HepG2 (cell line): ENCODE results near the gene DIABLO. TPM values are rescaled to one million over a fixed set of nuclear protein-coding genes. Genes with fewer than 3 reads are reported as not detected.
A peak's percentile ranks its signal among the peaks of the same experiment; 100 is the strongest.

Experiments
- CREM ChIP-seq, 2 experiments: sonication (generic) in 1 of 2; formaldehyde crosslinking in 1 of 2; IDR thresholded peaks; 2 replicates each; pipeline versions ENCODE4 v1.4.0 to v1.6.1; 2016 to 2020; ENCODE audit warnings: antibody characterized with exemption in 1 of 2, mild to moderate bottlenecking in 1 of 2, missing genetic modification reagents in 1 of 2
- MIXL1 ChIP-seq: IDR thresholded peaks from 2 replicates; pipeline ENCODE4 v1.6.1; 2016
- ONECUT2 ChIP-seq: sonication (generic); formaldehyde crosslinking; IDR thresholded peaks from 2 replicates; pipeline ENCODE4 v1.4.0; 2020; ENCODE audit warnings: missing genetic modification reagents
- PCBP1 ChIP-seq: fragments of 200-400 bp; formaldehyde crosslinking; IDR thresholded peaks from 2 replicates; pipeline ENCODE4 v1.6.1; 2017; ENCODE audit warnings: mild to moderate bottlenecking, low read depth, low read length, borderline replicate concordance
- PRMT3 ChIP-seq: sonication (generic); formaldehyde crosslinking; IDR thresholded peaks from 2 replicates; pipeline ENCODE4 v1.8.1; 2022; ENCODE audit warnings: low read depth, mild to moderate bottlenecking, moderate library complexity, missing genetic modification reagents, borderline replicate concordance
- RBAK ChIP-seq: sonication (generic); formaldehyde crosslinking; IDR thresholded peaks from 2 replicates; pipeline ENCODE4 v1.5.1; 2020; ENCODE audit warnings: mild to moderate bottlenecking, missing genetic modification reagents
- SETDB1 ChIP-seq: sonication (generic); formaldehyde crosslinking; IDR thresholded peaks from 2 replicates; pipeline ENCODE4 v1.5.1; 2020; ENCODE audit warnings: missing genetic modification reagents, mild to moderate bottlenecking, borderline replicate concordance
- TAF15 ChIP-seq: fragments of 200-400 bp; formaldehyde crosslinking; IDR thresholded peaks from one replicate; pipeline ENCODE4 v1.6.1; 2018; ENCODE audit warnings: mild to moderate bottlenecking, low read depth, low read length; ENCODE audit not compliant: poor library complexity, severe bottlenecking
- ZHX1 ChIP-seq: sonication (generic); formaldehyde crosslinking; IDR thresholded peaks from 2 replicates; pipeline ENCODE4 v1.8.1; 2022; ENCODE audit warnings: low read depth, mild to moderate bottlenecking, missing genetic modification reagents
- ZNF251 ChIP-seq: sonication (generic); formaldehyde crosslinking; IDR thresholded peaks from 2 replicates; pipeline ENCODE4 v1.9.0; 2021; ENCODE audit warnings: mild to moderate bottlenecking, missing genetic modification reagents
- ZNF3 ChIP-seq: IDR thresholded peaks from 2 replicates; pipeline ENCODE4 v1.7.0; 2017; ENCODE audit warnings: inconsistent platforms
- ZNF326 ChIP-seq: sonication (generic); formaldehyde crosslinking; IDR thresholded peaks from 2 replicates; pipeline ENCODE4 v1.4.0; 2020; ENCODE audit warnings: missing genetic modification reagents, borderline replicate concordance
- ZNF496 ChIP-seq: sonication (generic); formaldehyde crosslinking; IDR thresholded peaks from 2 replicates; pipeline ENCODE4 v1.8.1; 2023; ENCODE audit warnings: mild to moderate bottlenecking, moderate library complexity, missing genetic modification reagents; ENCODE audit not compliant: insufficient replicate concordance
- ZNF597 ChIP-seq: sonication (generic); formaldehyde crosslinking; IDR thresholded peaks from 2 replicates; pipeline ENCODE4 v1.5.0; 2020; ENCODE audit warnings: missing genetic modification reagents
- ZNF776 ChIP-seq: sonication (generic); formaldehyde crosslinking; IDR thresholded peaks from 2 replicates; pipeline ENCODE4 v1.4.0; 2020; ENCODE audit warnings: mild to moderate bottlenecking, missing genetic modification reagents
- ZNF782 ChIP-seq: sonication (generic); formaldehyde crosslinking; IDR thresholded peaks from 2 replicates; pipeline ENCODE4 v1.4.0; 2020; ENCODE audit warnings: missing genetic modification reagents, mild to moderate bottlenecking, borderline replicate concordance
- ZSCAN31 ChIP-seq: sonication (generic); formaldehyde crosslinking; IDR thresholded peaks from 2 replicates; pipeline ENCODE4 v1.5.0; 2020; ENCODE audit warnings: low read depth, mild to moderate bottlenecking, missing genetic modification reagents
- polyA plus RNA-seq, 8 experiments: library from polyadenylated mRNA; depleted of rRNA in 3 of 8; stranded (reverse) in 7 of 8; unstranded in 1 of 8; fragments of >200 nt; fragmentation: Illumina TruSeq in 4 of 8; extraction: Trizol in 4 of 8; gene quantifications; 2 replicates each; pipeline versions ENCODE4 v1.2.1 to v1.2.3, GENCODE V29; 2011 to 2016; ENCODE audit warnings: low read depth in 4 of 8, missing spikeins in 1 of 8, mixed read lengths in 1 of 8; ENCODE audit not compliant: insufficient read depth in 1 of 8
- total RNA-seq, 5 experiments: library from RNA; depleted of rRNA; stranded (reverse); fragments of >200 nt; fragmentation: Illumina TruSeq; extraction: Trizol; gene quantifications; 2 replicates each; pipeline ENCODE4 v1.2.3, GENCODE V29; 2016; ENCODE audit warnings: low read depth in 1 of 5
- TF ChIP-seq, protein P1 (sequence below): sonication (generic); formaldehyde crosslinking; IDR thresholded peaks from 2 replicates; pipeline ENCODE4 v1.4.0; 2020; ENCODE audit warnings: missing genetic modification reagents, borderline replicate concordance
- TF ChIP-seq, protein P2 (sequence below): sonication (generic); formaldehyde crosslinking; IDR thresholded peaks from 2 replicates; pipeline ENCODE4 v1.5.0; 2020; ENCODE audit warnings: mild to moderate bottlenecking, missing genetic modification reagents, moderate library complexity

Gene DIABLO
- total and polyA plus RNA-seq, 2 of the 13 experiments (the other 11 are each of a cell fraction or from before 2014, with no cell fraction given), result 20.7 to 70.9 TPM

- TF ChIP-seq ZNF496 (CRISPR knock-in tag) (no peak), TAF15 (peak; percentile 66), ONECUT2 (peak; percentile 34; the same call in 1 of the 2 replicates), ZNF776 (CRISPR knock-in tag) (peak; percentile 70; the same call in 1 of the 2 replicates), ZNF782 (CRISPR knock-in tag) (peak; percentile 56; the same call in 1 of the 2 replicates), ZSCAN31 (CRISPR knock-in tag) (peak; percentile 73; the same call in 1 of the 2 replicates), ZHX1 (CRISPR knock-in tag) (peak; percentile 96; the same call in 1 of the 2 replicates), CREM (IDR thresholded peaks at IDR 0.05) (peak; percentile 80), CREM (CRISPR knock-in tag; IDR thresholded peaks at IDR 0.05) (no peak), MIXL1 (CRISPR knock-in tag) (no peak), ZNF251 (CRISPR knock-in tag) (no peak), ZNF597 (no peak), RBAK (no peak), PCBP1 (peak; percentile 97), ZNF3 (CRISPR knock-in tag) (no peak), SETDB1 (CRISPR knock-in tag) (no peak), PRMT3 (CRISPR knock-in tag) (no peak), ZNF326 (CRISPR knock-in tag) (no peak)
- TF ChIP-seq, protein P1, sequence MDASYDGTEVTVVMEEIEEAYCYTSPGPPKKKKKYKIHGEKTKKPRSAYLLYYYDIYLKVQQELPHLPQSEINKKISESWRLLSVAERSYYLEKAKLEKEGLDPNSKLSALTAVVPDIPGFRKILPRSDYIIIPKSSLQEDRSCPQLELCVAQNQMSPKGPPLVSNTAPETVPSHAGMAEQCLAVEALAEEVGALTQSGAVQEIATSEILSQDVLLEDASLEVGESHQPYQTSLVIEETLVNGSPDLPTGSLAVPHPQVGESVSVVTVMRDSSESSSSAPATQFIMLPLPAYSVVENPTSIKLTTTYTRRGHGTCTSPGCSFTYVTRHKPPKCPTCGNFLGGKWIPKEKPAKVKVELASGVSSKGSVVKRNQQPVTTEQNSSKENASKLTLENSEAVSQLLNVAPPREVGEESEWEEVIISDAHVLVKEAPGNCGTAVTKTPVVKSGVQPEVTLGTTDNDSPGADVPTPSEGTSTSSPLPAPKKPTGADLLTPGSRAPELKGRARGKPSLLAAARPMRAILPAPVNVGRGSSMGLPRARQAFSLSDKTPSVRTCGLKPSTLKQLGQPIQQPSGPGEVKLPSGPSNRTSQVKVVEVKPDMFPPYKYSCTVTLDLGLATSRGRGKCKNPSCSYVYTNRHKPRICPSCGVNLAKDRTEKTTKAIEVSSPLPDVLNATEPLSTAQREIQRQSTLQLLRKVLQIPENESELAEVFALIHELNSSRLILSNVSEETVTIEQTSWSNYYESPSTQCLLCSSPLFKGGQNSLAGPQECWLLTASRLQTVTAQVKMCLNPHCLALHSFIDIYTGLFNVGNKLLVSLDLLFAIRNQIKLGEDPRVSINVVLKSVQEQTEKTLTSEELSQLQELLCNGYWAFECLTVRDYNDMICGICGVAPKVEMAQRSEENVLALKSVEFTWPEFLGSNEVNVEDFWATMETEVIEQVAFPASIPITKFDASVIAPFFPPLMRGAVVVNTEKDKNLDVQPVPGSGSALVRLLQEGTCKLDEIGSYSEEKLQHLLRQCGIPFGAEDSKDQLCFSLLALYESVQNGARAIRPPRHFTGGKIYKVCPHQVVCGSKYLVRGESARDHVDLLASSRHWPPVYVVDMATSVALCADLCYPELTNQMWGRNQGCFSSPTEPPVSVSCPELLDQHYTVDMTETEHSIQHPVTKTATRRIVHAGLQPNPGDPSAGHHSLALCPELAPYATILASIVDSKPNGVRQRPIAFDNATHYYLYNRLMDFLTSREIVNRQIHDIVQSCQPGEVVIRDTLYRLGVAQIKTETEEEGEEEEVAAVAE (CRISPR knock-in tag), result 0 out of 2 replicates have a peak, but pooled peaks have one; percentile 48
- TF ChIP-seq, protein P2, sequence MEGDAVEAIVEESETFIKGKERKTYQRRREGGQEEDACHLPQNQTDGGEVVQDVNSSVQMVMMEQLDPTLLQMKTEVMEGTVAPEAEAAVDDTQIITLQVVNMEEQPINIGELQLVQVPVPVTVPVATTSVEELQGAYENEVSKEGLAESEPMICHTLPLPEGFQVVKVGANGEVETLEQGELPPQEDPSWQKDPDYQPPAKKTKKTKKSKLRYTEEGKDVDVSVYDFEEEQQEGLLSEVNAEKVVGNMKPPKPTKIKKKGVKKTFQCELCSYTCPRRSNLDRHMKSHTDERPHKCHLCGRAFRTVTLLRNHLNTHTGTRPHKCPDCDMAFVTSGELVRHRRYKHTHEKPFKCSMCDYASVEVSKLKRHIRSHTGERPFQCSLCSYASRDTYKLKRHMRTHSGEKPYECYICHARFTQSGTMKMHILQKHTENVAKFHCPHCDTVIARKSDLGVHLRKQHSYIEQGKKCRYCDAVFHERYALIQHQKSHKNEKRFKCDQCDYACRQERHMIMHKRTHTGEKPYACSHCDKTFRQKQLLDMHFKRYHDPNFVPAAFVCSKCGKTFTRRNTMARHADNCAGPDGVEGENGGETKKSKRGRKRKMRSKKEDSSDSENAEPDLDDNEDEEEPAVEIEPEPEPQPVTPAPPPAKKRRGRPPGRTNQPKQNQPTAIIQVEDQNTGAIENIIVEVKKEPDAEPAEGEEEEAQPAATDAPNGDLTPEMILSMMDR, result peak; percentile 29
Observed at GRCh38 chr12:122266230-122266901, 40.5 kb upstream of the DIABLO start, which contains the start of gene VPS33A (continued).
